GM18861 (cell line): ENCODE data around the gene ERV3-1.
"Not testable (repeated sequence)": the region's sequence is repeated elsewhere in the genome, so short reads cannot be mapped to it uniquely, and the experiment has no call there.

Experiments
- ATAC-seq: cut with Tn5 transposase; IDR thresholded peaks from one replicate; pipeline ENCODE4 v1.9.1; 2021; ENCODE audit not compliant: unreplicated experiment

Gene ERV3-1

DNA sequence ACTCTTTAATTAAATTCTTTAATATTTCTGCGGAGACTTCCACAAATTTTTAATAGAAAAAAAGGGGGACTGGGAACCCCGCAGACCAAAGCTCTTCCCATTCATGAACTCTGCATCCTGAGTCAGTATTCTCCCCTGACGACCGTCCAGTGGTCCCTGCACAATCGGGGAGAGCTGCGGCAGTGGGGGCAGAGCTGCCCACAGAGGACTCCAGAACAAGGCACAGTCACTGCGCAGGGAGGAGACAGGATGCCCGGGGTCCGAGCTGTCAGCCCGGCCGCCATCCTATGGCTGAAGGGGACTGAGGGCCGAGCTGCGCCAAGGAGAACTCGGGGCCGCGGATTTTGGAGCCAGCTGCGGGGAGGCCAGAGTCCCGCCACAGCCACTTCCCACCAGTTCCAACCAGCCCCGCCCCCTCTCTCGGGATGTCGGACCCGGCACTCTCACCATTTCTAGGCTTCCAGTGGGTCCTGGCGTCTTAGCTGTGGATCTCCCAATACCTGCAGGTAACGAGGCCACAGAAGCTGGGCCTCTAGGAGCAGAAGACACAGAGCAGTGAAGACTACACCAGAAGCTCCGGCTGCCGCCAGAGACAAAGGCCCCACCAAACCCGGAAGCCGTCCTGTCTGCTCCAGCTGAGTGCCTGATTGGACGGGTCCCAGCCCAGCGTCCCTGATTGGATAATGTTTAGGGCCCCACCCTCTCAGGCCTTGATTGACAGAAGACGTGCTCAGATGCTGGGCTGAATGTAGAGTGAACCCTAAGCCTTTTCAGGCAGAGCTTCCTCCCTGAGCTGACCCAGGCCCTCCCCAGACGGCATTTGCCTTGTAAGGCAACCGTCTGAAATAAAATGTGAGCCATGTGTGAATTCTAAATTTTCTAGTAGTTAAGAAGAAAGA, at the start of gene ERV3-1:
TSS of gene ERV3-1 (minus strand) at position 594 of the 899 bp plus-strand sequence. CDS start 13,661 bp downstream, outside the sequence.
- ATAC-seq = peak; percentile 100

- ATAC-seq = not testable (repeated sequence)
Measured at GRCh38 chr7:65055786-65056185, 49.3 kb upstream of the ERV3-1 start.

GRCh38 chr7:65054466-65054994, 48.0 kb upstream of the ERV3-1 start:
- not testable (repeated sequence) for ATAC-seq

DNA sequence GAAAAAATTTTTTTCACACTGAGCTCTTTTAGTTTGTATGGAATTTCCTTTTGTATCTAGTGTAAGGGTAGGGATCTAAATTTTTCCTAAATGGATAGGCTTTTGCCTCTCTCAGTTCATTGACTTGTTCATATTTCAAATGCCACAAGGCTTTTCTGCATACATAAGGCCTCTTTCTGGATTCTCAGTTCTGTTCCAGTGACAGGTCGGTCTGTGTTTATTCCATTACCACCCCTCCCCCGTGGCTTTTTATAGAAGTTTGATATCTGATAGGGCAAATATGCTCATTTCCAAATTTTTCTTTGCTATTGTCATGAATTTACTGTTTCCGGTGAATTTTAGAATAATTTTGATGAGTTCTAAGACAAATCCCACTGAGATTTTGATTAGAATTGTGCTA, 45.2 kb upstream of the ERV3-1 start:
- ATAC-seq = not testable (repeated sequence)

DNA sequence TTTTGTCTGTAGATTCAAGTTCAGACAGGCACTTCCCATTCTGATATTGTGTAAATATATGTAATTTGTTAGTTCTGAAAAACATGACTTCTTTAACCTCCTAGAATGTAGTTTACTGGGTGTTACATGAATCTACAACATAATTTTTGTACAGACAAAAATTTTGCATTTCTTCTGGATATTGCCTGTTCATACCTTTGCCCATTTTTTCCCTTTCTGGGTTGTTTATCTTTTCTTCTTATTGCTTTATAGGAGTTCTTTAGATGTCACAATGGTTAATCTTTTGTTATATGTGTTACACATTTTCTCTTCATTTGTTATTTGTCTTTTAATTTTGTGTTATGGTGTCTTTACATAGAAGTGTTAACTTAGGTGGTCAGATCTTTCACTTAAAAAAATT, 44.7 kb upstream of the ERV3-1 start:
- ATAC-seq = not testable (repeated sequence)

GRCh38 chr7:65046329-65046728, 39.8 kb upstream of the ERV3-1 start:
- ATAC-seq = not testable (repeated sequence)

- not testable (repeated sequence) for ATAC-seq
Measured at GRCh38 chr7:65045589-65045988, 39.1 kb upstream of the ERV3-1 start.

GRCh38 chr7:65038767-65039166, 32.3 kb upstream of the ERV3-1 start:
- not testable (repeated sequence) for ATAC-seq

DNA sequence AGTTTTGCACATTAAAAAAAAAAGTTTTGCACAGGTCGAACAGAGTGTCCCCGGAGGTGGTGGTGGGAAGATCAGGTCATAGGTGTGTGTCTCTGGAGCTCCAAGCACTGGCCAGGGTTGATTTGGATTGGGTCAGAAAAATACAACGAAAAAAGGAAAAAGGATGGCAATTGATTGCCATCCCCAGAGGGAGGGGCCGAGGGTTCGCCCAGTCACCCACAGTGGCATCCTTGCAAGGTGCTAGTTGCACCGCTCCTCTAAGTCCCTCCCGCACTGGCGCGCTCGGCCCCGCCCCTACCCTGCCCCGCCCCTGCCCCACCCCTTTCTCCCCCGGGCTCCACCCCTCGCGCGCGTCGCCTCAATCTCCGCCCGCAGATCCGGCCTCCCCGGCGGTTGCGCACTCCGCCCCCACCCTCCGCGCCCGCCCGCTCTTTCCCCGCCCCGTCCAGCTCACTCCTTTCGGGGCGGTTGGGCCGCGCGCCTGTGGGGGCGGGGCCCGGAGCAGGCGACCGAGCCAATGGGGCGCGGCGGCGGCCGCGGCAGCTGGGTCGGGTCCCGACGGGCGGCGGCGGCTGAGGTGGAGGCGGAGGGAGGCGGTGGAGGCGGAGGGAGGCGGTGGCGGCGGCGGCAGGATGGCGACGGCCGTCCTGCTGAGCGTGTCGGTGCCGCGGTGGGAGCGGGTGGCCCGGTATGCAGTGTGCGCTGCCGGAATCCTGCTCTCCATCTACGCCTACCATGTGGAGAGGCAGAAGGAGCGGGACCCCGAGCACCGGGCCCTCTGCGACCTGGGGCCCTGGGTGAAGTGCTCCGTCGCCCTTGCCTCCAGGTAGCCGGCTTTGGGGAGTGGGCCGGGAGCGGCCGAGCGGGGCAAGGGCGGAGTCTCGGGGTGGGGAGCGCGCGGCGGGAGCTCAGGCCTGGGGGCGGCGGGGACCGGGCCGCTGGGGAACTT, 31.5 kb upstream of the ERV3-1 start:
- ATAC-seq = peak; percentile 87

DNA sequence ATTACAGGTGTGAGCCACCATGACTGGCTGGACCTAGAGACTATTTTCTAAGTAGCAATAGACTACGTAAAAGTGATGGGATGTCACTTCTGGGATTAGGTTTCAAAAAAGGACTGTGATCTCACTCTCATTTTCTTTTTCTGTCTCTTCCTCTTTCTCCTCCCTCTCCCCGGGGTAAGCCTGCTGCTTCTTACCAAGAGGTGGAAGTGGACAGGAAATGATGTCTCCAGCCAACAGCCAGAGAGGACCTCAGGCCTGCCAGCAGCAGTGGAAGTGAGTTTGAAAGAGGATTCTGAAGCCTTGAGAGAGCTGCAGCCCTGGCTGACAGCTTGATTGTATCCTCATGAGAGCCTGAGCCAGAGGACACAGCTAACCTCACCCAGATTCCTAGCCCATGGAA, 30.0 kb upstream of the ERV3-1 start:
- ATAC-seq = not testable (repeated sequence)

DNA sequence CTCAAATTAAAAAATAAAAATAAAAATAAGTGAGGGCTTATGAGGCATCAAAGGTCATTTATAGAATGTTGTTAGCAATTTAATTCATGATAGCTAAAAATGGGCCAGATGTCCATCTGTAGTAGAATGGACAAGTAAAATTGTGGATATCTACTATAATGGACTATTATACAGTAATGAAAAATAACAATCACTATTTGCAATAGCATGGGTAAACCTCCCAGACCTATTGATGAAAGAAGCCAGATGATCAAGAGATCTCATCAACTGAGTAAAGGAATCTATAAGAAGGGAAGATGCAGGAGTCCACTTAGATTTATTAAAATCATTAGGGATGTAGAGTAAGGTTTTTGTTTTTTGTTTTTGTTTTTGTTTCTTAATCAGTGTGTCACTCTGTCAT, 29.0 kb upstream of the ERV3-1 start:
- ATAC-seq = not testable (repeated sequence)

- ATAC-seq = not testable (repeated sequence)
Measured at GRCh38 chr7:65034120-65034782, 27.8 kb upstream of the ERV3-1 start.

- not testable (repeated sequence) for ATAC-seq
Measured at GRCh38 chr7:65033391-65033790, 26.9 kb upstream of the ERV3-1 start.

GRCh38 chr7:65025023-65025422, 18.5 kb upstream of the ERV3-1 start:
- not testable (repeated sequence) for ATAC-seq

DNA sequence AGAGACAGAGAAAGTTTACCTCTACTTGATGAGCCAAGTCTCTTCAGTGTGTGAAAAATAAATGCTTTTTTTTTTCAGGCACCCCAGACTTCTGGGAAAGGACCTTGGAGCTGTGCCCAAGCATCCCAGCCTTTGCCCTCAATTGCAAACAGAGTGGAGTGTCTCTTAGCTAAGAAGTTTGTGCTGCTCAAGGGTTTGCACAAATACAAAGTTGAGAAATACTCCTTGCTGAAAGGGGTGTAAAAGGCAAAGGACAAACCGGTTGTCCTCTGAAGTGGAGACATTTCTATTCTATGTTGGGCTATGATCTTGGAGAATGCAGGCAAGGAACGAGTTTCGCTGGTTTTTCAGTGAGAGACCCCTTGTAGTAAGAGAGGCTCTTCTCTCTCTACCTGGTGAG, 14.5 kb upstream of the ERV3-1 start:
- not testable (repeated sequence) for ATAC-seq

DNA sequence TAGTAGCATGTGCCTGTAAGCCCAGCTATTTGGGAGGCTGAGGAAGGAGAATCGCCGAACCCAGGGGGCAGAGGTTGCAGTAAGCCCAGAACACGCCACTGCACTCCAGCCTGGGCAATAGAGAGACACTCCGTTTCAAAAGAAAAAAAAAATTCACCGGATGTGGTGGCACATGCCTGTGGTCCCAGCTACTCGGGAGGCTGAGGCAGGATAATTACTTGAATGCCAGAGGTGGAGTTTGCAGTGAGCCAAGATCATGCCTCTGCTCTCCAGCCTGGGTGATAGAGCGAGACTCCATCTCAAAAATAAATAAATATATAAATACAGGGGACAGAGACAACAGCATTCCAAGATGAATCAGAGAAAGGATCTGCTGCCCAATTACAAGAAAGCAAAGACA, 3.4 kb upstream of the ERV3-1 start:
- not testable (repeated sequence) for ATAC-seq

DNA sequence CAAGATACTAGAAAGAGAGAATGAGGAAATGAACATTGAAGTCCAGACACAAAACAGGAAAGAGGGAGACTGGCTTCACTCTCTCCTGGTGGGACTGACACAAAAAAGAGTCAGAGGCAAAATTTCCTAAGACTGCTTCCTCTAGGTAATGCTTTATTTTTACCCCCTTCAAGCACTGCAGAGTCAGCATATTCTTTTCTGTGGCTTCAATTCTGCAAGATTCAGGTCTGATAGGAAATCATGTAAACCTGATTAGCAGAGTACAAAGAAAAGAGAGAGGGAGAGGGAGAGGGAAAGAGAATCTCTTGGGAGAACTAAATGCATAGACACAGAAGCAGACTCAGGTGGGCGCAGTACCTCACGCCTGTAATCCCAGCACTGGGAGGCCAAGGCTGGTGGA, 2.9 kb upstream of the ERV3-1 start:
- ATAC-seq = not testable (repeated sequence)

DNA sequence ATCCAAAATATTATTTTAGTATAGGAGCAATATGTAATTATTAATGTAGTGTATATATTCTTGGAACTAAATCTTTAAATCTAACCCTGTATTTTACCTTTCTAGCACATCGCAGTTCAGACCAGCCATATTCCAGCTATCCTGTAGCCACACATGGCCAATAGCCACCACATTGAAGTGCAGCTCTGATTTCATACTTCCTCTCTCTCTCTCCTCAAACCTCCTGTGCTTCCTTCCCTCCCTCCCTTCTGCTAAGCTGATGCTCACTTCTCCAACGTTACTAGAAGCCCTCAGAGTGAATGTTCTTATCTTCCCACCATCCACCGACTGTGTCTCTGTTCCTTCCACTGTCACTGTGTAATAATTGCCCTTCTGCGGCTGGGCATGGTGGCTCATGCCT, 549 bp upstream of the ERV3-1 start:
- ATAC-seq = not testable (repeated sequence)

- ATAC-seq = no peak
Measured at GRCh38 chr7:65004575-65004974, 1.9 kb downstream of the ERV3-1 start.

- ATAC-seq = no peak
Measured at GRCh38 chr7:65002972-65003585, 3.4 kb downstream of the ERV3-1 start.
